Measurements from ENCODE around the gene MMP14.

Gene MMP14

DNA sequence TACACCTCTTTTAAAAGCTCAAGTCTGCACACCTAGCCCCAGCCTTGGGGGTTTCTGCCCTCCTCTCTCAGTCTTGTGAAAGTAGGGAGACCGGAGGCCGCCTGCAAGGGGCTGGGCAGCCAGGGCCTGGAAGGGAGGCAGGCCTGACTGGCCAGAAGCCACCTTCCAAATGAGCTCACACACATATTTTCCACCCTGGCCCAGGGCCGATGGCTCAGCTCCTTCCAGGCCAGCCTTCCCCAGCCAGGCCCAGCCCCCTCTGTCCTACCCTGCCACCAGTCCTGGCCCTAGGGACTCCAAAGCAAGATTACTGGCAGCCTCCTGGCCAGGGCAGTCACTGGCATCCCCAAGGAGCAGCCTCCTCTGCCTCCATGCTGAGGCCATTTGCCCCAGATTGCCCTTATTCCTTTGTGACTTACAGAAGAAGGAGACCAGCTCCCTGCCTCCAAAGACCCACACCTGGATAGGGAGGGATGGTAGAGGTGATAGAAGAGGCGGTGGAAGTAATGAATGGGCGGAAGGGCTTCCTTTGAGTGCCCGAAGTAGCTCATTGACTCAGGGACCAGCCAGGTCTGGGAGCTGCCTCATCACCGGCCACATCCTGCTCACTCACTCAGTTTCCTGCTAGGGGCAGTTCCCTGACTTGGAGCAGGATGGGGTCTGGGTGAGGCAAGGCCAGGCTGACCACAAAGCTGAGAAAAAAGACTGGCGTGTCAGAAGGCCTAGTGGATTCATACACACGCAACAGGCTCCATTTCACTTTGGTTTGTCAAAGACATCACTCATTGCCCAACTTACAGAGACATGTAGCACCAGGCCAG, 14.8 kb downstream of the MMP14 start:
- TF ChIP-seq TAF1 (IDR thresholded peaks at IDR 0.05; ENCODE audit: borderline replicate concordance, insufficient read depth, low read length) (no peak), FOXP2 (optimal IDR thresholded peaks at IDR 0.05; ENCODE audit: borderline replicate concordance, extremely low read depth, extremely low read length, insufficient read depth) (no peak), REST (IDR thresholded peaks at IDR 0.05; ENCODE audit: insufficient read depth in 1 of 2, low read depth in 2 of 2, low read length in 2 of 2) (no peak), POLR2AphosphoS5 (IDR thresholded peaks at IDR 0.05; ENCODE audit: low read depth, low read length) (no peak), SIN3A (IDR thresholded peaks at IDR 0.05; ENCODE audit: borderline replicate concordance, insufficient read depth, low read length) (no peak)

DNA sequence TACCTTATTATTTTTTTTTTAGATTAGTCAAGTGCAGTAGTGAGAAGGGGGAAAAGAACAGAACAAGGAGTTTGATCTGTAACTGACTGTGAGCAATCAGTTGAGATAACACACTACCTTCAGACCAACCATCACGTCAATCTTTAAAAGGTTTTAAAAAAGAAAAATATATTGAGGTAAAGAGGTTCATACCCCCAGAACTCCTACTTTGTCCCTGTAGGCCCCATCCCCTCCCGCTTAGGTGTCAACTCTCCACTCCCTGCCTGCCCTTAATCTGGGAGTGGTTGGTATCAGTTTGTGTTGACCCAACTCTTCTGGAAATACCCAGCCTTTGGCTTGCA, 16.2 kb downstream of the MMP14 start:
- TF ChIP-seq FOXP2 (optimal IDR thresholded peaks at IDR 0.05; ENCODE audit: borderline replicate concordance, extremely low read depth, extremely low read length, insufficient read depth) (no peak), REST (IDR thresholded peaks at IDR 0.05; ENCODE audit: insufficient read depth in 1 of 2, low read depth in 2 of 2, low read length in 2 of 2) (no peak), SIN3A (IDR thresholded peaks at IDR 0.05; ENCODE audit: borderline replicate concordance, insufficient read depth, low read length) (no peak), TAF1 (IDR thresholded peaks at IDR 0.05; ENCODE audit: borderline replicate concordance, insufficient read depth, low read length) (no peak), POLR2AphosphoS5 (IDR thresholded peaks at IDR 0.05; ENCODE audit: low read depth, low read length) (no peak)

DNA sequence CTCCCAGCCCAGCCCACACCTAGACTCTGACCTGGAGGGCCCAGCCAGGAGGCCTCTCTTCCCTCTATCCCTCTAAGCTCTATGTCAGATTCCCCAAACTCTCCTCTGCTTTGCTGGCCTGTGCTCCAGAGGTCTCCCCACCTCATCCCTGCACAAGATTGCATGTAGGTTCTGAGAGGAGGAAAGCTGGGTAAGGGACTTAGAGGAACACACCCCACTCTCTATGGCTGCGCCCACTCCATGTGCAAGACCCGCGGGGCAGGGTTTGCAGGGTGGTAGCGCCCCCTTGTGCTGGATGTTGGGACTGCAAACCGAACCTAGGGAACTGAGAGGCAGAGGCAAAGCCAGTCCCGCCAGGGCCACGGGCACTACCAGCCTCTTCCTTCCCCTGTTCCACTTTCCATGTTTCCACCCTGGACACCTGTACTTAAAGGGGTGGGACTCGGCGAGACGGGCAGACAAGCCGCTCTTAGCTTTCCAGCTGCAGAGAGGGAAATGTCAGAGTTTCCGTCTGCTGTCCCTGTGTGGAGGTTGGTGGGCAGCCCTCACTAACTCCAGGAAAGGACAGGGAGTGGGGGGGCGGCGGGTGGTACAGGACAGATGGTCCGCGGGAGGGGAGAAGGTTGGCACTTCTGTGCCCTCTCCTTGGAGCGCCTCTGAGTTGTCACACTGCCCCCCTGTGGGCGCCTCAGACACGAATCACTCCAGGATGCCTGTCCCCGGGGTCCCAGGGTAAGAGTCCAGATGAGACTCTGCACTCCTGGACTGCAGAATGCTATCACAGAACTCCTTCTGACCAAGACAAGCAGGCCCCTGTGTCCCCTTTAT, 16.8 kb downstream of the MMP14 start:
- TF ChIP-seq FOXP2 (optimal IDR thresholded peaks at IDR 0.05; ENCODE audit: borderline replicate concordance, extremely low read depth, extremely low read length, insufficient read depth) (no peak), SIN3A (IDR thresholded peaks at IDR 0.05; ENCODE audit: borderline replicate concordance, insufficient read depth, low read length) (no peak), POLR2AphosphoS5 (IDR thresholded peaks at IDR 0.05; ENCODE audit: low read depth, low read length) (no peak), TAF1 (IDR thresholded peaks at IDR 0.05; ENCODE audit: borderline replicate concordance, insufficient read depth, low read length) (no peak), REST (IDR thresholded peaks at IDR 0.05; ENCODE audit: insufficient read depth in 1 of 2, low read depth in 2 of 2, low read length in 2 of 2) (no peak)

GRCh38 chr14:22854963-22855724, 18.8 kb downstream of the MMP14 start:
- TF ChIP-seq SIN3A (IDR thresholded peaks at IDR 0.05; ENCODE audit: borderline replicate concordance, insufficient read depth, low read length) (no peak), REST (IDR thresholded peaks at IDR 0.05; ENCODE audit: insufficient read depth in 1 of 2, low read depth in 2 of 2, low read length in 2 of 2) (no peak), FOXP2 (optimal IDR thresholded peaks at IDR 0.05; ENCODE audit: borderline replicate concordance, extremely low read depth, extremely low read length, insufficient read depth) (no peak), TAF1 (IDR thresholded peaks at IDR 0.05; ENCODE audit: borderline replicate concordance, insufficient read depth, low read length) (no peak), POLR2AphosphoS5 (IDR thresholded peaks at IDR 0.05; ENCODE audit: low read depth, low read length) (no peak)

Measured in PFSK-1 (cell line).